HG03103 (cell line): ENCODE data around the gene BAHD1.

ENCODE experiments used
- ATAC-seq: cut with Tn5 transposase; IDR thresholded peaks from one replicate; pipeline ENCODE4 v1.9.1; 2021; ENCODE audit warnings: low read depth; ENCODE audit not compliant: unreplicated experiment

The BAHD1 gene

GRCh38 chr15:40440743-40441564, at the start of gene BAHD1:
Gene BAHD1, plus strand, starts transcription at chr15:40440953. Its CDS starts 17,512 bp downstream, at chr15:40458465.
- ATAC-seq, result peak; percentile 84

GRCh38 chr15:40392986-40393948, 47.5 kb upstream of the BAHD1 start:
- ATAC-seq, result no peak

- ATAC-seq, result no peak
Measured at GRCh38 chr15:40397688-40398412, 42.9 kb upstream of the BAHD1 start.

- no peak for ATAC-seq
Measured at GRCh38 chr15:40398413-40398873, 42.3 kb upstream of the BAHD1 start.

GRCh38 chr15:40399370-40399769, 41.4 kb upstream of the BAHD1 start:
- no peak for ATAC-seq

- peak; percentile 74 for ATAC-seq
Measured at GRCh38 chr15:40405501-40406381, 35.0 kb upstream of the BAHD1 start, which contains the start of gene IVD. Gene IVD, plus strand, starts transcription at chr15:40405795. Its CDS starts 33 bp downstream, at chr15:40405828.

GRCh38 chr15:40407330-40407990, 33.3 kb upstream of the BAHD1 start:
- peak; percentile 57 for ATAC-seq

GRCh38 chr15:40409366-40409765, 31.4 kb upstream of the BAHD1 start:
- ATAC-seq, result no peak

GRCh38 chr15:40410476-40410875, 30.3 kb upstream of the BAHD1 start:
- no peak for ATAC-seq

GRCh38 chr15:40412095-40412759, 28.5 kb upstream of the BAHD1 start:
- ATAC-seq, result no peak

- no peak for ATAC-seq
Measured at GRCh38 chr15:40413036-40413435, 27.7 kb upstream of the BAHD1 start.

GRCh38 chr15:40414816-40415215, 25.9 kb upstream of the BAHD1 start:
- no peak for ATAC-seq

- ATAC-seq, result no peak
Measured at GRCh38 chr15:40415226-40415625, 25.5 kb upstream of the BAHD1 start.

- no peak for ATAC-seq
Measured at GRCh38 chr15:40416056-40416455, 24.7 kb upstream of the BAHD1 start.

GRCh38 chr15:40418126-40418525, 22.6 kb upstream of the BAHD1 start:
- no peak for ATAC-seq

- no peak for ATAC-seq
Measured at GRCh38 chr15:40420071-40420713, 20.6 kb upstream of the BAHD1 start.

GRCh38 chr15:40420793-40421192, 20.0 kb upstream of the BAHD1 start:
- ATAC-seq, result no peak
